MM.1S (cell line): Measurements from ENCODE around the gene MUC4.

Experiments used
- DNase-seq: peaks from one replicate; pipeline ENCODE4 v3.0.0-alpha.2; 2015
- H2AFZ ChIP-seq: fragments of 300-600 bp; sonication (generic); 2 replicates; pipeline ENCODE4 v1.6.0; 2016; ENCODE audit warnings: antibody characterized with exemption, low read length
- H3F3A ChIP-seq: fragments of 300-600 bp; sonication (generic); 2 replicates; pipeline ENCODE4 v1.6.1; 2016; ENCODE audit warnings: mild to moderate bottlenecking, antibody characterized with exemption, low read length, moderate library complexity, mixed read lengths; ENCODE audit not compliant: insufficient read depth
- H3K27ac ChIP-seq: fragments of 300-600 bp; sonication (generic); 2 replicates; pipeline ENCODE4 v1.5.1; 2016; ENCODE audit warnings: mild to moderate bottlenecking, low read length
- H3K27me3 ChIP-seq: fragments of 300-600 bp; sonication (generic); replicated peaks from 2 replicates; pipeline ENCODE4 v1.6.0; 2016; ENCODE audit warnings: low read length; ENCODE audit not compliant: insufficient read depth
- H3K36me3 ChIP-seq: fragments of 300-600 bp; sonication (generic); replicated peaks from 2 replicates; pipeline ENCODE4 v1.6.1; 2016; ENCODE audit warnings: mild to moderate bottlenecking, low read length, mixed read lengths; ENCODE audit not compliant: insufficient read depth
- H3K4me1 ChIP-seq: fragments of 300-600 bp; sonication (generic); 2 replicates; pipeline ENCODE4 v1.6.1; 2016; ENCODE audit warnings: low read length, mixed read lengths
- H3K4me2 ChIP-seq: fragments of 300-600 bp; sonication (generic); 2 replicates; pipeline ENCODE4 v1.6.0; 2016; ENCODE audit warnings: low read depth, low read length
- H3K4me3 ChIP-seq: fragments of 300-600 bp; sonication (generic); 2 replicates; pipeline ENCODE4 v1.5.1; 2016; ENCODE audit warnings: low read length, mixed read lengths
- H3K79me2 ChIP-seq: fragments of 300-600 bp; sonication (generic); 2 replicates; pipeline ENCODE4 v1.6.1; 2016; ENCODE audit warnings: mixed run types, low read length, mixed read lengths
- H3K9ac ChIP-seq: fragments of 300-600 bp; sonication (generic); 2 replicates; pipeline ENCODE4 v1.6.1; 2016; ENCODE audit warnings: low read length, mixed read lengths
- H3K9me2 ChIP-seq: fragments of 300-600 bp; sonication (generic); replicated peaks from 2 replicates; pipeline ENCODE4 v1.6.1; 2016; ENCODE audit warnings: mild to moderate bottlenecking, low read length, mixed read lengths; ENCODE audit not compliant: insufficient read depth
- H3K9me3 ChIP-seq: fragments of 300-600 bp; sonication (generic); replicated peaks from 2 replicates; pipeline ENCODE4 v1.6.1; 2016; ENCODE audit warnings: mild to moderate bottlenecking, low read length, mixed read lengths; ENCODE audit not compliant: insufficient read depth
- H4K20me1 ChIP-seq: fragments of 300-600 bp; sonication (generic); 2 replicates; pipeline ENCODE4 v1.6.1; 2016; ENCODE audit warnings: mild to moderate bottlenecking, low read length, moderate library complexity, mixed read lengths; ENCODE audit not compliant: insufficient read depth
- CTCF ChIP-seq: fragments of 300-600 bp; sonication (generic); IDR thresholded peaks from 2 replicates; pipeline ENCODE4 v1.5.1; 2016; ENCODE audit warnings: antibody characterized with exemption, low read length, mixed read lengths
- EZH2 ChIP-seq: fragments of 300-600 bp; sonication (generic); optimal IDR thresholded peaks from 2 replicates; pipeline ENCODE3; 2017; ENCODE audit warnings: low read depth, mild to moderate bottlenecking, antibody characterized with exemption, low read length, mixed read lengths
- EZH2phosphoT487 ChIP-seq: fragments of 300-600 bp; sonication (generic); IDR thresholded peaks from 2 replicates; pipeline ENCODE4 v1.6.1; 2018; ENCODE audit warnings: antibody characterized with exemption, low read length

MUC4 gene

GRCh38 chr3:195777975-195778374 is 33.8 kb downstream of the MUC4 start:
- DNase-seq: no peak
- H2AFZ ChIP-seq: no peak overlapping the region
- no peak overlapping the region for H3K4me2 ChIP-seq
- peaks cover 23% of the 10 kb centered on the region for H3K27me3 ChIP-seq
- no peaks in the 10 kb centered on the region for H3K4me1 ChIP-seq
- no peak overlapping the region for H3K27ac ChIP-seq
- TF ChIP-seq EZH2phosphoT487: no peak
- TF ChIP-seq CTCF: no peak
- no peak for TF ChIP-seq EZH2
- H3K9me2 ChIP-seq: no peaks in the 10 kb centered on the region
- H3K9ac ChIP-seq: no peak overlapping the region
- no peaks in the 10 kb centered on the region for H3K36me3 ChIP-seq
- H3K9me3 ChIP-seq: no peaks in the 10 kb centered on the region
- no peaks in the 10 kb centered on the region for H3F3A ChIP-seq
- H4K20me1 ChIP-seq: no peaks in the 10 kb centered on the region
- H3K4me3 ChIP-seq: no peak overlapping the region
- no peaks in the 10 kb centered on the region for H3K79me2 ChIP-seq

GRCh38 chr3:195774917-195775316 is 36.8 kb downstream of the MUC4 start:
- no peaks in the 10 kb centered on the region for H3K9me3 ChIP-seq
- no peak overlapping the region for H3K4me2 ChIP-seq
- no peaks in the 10 kb centered on the region for H3K4me1 ChIP-seq
- DNase-seq: peak; percentile 41
- H2AFZ ChIP-seq: no peak overlapping the region
- TF ChIP-seq CTCF (peak; percentile 73), EZH2 (no peak)
- H4K20me1 ChIP-seq: no peaks in the 10 kb centered on the region
- no peak overlapping the region for H3K9ac ChIP-seq
- no peaks in the 10 kb centered on the region for H3F3A ChIP-seq
- peaks cover 39% of the 10 kb centered on the region for H3K27me3 ChIP-seq
- H3K27ac ChIP-seq: no peak overlapping the region
- no peaks in the 10 kb centered on the region for H3K36me3 ChIP-seq
- no peak overlapping the region for H3K4me3 ChIP-seq
- H3K79me2 ChIP-seq: no peaks in the 10 kb centered on the region
- no peaks in the 10 kb centered on the region for H3K9me2 ChIP-seq

- TF ChIP-seq EZH2 (no peak), CTCF (no peak), EZH2phosphoT487 (no peak)
- Histone ChIP-seq H3K4me3 (no peak overlapping the region), H3K27me3 (peaks cover 47% of the 10 kb centered on the region), H3K36me3 (no peaks in the 10 kb centered on the region), H3K9me2 (no peaks in the 10 kb centered on the region), H3K4me2 (no peak overlapping the region), H3K27ac (no peak overlapping the region), H3K79me2 (no peaks in the 10 kb centered on the region), H3K9me3 (no peaks in the 10 kb centered on the region), H3K9ac (no peak overlapping the region), H2AFZ (no peak overlapping the region), H3F3A (no peaks in the 10 kb centered on the region), H4K20me1 (no peaks in the 10 kb centered on the region), H3K4me1 (no peaks in the 10 kb centered on the region)
- no peak for DNase-seq
Observed at GRCh38 chr3:195773956-195774537, 37.7 kb downstream of the MUC4 start.
